Measurements from ENCODE around the gene ZDHHC8.

ZDHHC8 gene

DNA sequence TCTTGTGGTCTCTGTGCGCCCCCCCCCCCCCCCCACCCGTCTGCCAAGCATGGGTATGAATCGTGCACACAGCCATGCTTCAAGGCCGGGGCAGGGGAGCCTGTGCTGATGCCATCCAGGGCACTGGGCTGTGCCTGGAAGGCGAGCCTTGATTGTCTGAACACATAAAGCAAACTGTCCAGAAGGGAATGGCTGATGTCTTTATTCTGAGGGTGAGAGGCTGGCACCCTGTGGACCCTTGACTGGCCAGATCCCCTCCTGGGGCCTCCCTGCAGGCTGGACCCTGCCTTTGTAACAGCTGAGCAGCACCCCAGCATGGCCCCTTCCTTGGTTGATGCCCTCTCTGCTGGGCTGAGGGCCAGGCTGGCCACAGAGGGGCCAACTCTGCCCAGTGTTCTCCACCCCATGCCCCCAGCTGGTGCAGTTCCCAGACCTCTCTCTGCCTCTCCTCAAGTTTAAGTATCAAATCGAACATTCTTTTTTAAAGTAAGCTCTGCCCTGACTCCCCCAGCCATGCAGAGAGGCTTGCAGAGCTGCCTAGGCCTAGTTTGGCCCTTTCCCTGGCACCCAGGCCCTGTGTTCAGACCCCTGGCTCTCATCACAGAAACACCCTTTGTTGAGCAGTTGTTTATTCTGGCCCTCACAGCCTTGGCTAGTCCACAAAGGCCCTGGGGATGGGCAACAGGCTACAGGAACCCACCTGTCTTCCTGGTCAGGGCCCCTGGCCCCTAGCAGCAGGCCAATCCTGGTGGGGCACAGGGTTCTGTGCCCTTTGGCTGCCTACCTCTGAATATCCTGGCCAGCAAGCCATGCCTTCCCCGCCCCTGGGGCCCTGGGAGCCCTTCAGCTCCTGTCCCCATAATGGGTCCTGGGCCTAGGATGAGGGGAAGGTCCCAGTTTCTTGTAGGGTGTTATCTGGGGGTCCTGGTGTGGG lies 19.6 kb upstream of the ZDHHC8 start:
- no peak for DNase-seq (ENCODE audit: low read depth)
- H3K4me3 ChIP-seq (ENCODE audit: low read length), result no peak overlapping the region
- TF ChIP-seq, protein P1, sequence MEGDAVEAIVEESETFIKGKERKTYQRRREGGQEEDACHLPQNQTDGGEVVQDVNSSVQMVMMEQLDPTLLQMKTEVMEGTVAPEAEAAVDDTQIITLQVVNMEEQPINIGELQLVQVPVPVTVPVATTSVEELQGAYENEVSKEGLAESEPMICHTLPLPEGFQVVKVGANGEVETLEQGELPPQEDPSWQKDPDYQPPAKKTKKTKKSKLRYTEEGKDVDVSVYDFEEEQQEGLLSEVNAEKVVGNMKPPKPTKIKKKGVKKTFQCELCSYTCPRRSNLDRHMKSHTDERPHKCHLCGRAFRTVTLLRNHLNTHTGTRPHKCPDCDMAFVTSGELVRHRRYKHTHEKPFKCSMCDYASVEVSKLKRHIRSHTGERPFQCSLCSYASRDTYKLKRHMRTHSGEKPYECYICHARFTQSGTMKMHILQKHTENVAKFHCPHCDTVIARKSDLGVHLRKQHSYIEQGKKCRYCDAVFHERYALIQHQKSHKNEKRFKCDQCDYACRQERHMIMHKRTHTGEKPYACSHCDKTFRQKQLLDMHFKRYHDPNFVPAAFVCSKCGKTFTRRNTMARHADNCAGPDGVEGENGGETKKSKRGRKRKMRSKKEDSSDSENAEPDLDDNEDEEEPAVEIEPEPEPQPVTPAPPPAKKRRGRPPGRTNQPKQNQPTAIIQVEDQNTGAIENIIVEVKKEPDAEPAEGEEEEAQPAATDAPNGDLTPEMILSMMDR (IDR thresholded peaks at IDR 0.05; ENCODE audit: insufficient read depth, low read depth, low read length, missing control alignments), result no peak

DNA sequence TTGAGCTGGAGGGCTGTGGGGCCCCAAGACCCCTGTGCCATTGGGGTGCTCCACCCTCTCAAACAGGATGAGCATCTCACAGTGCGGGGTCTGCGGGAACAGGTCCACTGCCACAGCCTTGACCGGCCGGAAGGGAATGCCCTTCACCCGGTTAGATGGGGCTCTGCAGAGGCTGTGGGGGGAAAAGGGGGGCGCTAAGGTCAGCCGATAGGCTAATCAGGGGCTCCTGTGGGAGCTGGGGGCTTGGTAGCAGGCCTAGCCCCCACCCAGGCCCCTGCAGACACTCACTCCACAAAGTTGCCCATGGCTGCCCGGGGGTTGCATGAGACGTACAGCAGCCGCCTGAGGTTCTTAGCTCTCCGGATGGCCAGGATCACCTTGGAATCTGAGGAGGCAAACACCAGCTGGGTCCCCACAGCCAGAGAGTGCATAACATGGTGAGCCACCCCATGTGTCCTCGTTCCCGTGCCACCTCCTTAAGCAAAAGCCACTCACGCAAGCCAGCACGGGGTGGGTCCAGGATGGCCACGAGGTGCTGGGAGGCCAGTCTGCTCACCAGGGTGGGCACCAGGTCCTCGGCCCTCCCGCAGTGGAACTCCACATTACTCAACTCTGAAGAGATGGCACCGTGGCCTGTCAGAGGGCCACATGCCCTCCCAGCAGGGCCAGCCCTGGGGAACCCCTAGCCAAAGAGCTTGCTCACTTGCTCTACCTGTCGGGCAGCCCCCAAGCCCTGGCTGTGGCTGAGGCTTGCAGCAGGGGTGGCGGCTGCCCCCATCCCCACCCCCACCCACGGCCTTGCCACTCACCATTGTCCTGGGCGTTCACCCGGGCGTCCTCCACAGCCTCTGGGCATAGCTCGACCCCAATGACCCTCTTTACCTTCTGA lies 18.7 kb upstream of the ZDHHC8 start:
- DNase-seq (ENCODE audit: low read depth), result no peak
- no peak overlapping the region for H3K4me3 ChIP-seq (ENCODE audit: low read length)
- TF ChIP-seq, protein P1 (IDR thresholded peaks at IDR 0.05; ENCODE audit: insufficient read depth, low read depth, low read length, missing control alignments), result no peak

DNA sequence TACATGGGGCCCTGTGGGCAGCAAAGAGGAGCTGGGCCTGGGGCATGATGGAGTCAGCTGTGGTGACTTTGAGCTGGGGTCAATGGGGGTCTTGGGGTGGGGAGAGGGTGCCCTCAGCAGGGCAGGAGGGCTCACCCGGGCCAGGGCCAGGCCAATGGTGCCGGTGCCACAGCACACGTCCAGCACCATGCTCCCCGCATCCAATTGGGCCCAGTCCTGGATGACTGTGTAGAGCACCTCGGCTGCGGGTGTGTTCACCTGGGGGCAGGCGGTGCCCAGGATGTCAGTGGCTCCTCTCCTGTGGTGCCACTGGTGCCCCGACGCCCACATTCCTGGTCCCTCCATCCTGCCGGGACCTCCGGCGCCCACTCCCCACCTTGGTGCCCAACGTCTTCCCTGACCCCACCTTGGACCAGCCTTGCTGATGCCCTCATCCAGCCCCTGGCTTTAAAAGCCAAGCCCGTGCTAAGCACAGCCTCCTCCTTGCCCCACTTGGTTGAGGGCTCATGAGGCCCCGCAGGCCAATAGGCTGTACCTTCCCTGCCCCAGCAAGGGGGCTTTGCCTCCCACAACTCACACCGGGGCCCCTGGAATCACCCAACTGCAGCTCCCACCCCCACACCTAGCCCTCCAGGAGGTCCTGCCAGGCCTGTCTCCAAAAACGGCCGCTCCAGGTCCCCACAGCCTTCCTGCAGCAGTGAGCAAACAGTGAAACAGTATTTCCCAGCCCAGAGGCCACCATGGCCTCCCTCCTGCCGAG lies 17.9 kb upstream of the ZDHHC8 start:
- TF ChIP-seq, protein P1 (IDR thresholded peaks at IDR 0.05; ENCODE audit: insufficient read depth, low read depth, low read length, missing control alignments), result no peak
- H3K4me3 ChIP-seq (ENCODE audit: low read length), result no peak overlapping the region
- DNase-seq (ENCODE audit: low read depth), result no peak

DNA sequence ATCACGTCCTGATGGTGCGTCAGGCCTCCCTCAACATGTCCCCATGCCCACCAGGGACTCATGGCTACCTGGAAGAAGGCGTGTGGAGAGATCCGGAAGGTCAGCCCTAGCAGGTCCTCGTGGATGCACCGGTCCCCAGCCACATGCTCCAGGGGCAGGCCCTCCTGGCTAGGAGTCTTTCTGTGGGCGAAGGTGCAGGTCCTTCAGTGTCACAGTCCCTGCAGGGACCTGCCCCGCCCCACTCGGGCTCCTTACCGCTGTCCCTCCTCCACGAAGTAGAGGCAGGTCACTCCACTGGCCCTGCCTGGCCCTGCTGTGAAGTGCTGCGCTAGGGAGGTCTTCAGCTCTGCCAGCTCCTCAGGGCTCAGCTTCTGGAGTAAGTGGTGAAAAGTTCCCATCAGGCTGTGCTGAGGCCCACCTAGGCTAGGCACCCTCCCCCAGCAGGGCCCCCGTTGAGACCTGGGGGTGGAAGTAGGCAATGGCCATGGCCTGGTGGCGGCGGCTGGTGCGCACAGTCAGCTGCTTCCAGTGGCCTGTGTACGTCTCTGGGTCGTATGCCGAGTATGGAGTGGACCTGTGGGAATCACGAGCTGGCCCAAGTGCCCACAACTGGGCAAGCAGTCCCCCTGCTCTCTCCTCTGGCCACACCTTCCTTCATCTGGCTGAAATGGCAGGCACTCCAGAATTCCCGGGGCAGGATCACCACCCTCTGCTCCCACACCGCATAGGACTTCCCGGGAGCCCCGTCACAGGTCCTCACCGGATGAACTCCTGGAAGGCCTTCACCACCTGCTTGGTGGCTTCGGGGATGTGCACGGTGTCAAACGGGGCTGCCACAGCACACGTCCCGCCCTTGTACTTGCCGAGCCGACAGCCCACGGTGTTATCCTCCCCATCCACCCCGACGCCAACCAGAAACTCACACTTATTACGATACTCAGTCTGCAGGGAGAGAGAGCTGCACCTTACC lies 16.8 kb upstream of the ZDHHC8 start:
- TF ChIP-seq, protein P1 (IDR thresholded peaks at IDR 0.05; ENCODE audit: insufficient read depth, low read depth, low read length, missing control alignments), result no peak
- DNase-seq (ENCODE audit: low read depth), result no peak
- H3K4me3 ChIP-seq (ENCODE audit: low read length), result no peak overlapping the region

DNA sequence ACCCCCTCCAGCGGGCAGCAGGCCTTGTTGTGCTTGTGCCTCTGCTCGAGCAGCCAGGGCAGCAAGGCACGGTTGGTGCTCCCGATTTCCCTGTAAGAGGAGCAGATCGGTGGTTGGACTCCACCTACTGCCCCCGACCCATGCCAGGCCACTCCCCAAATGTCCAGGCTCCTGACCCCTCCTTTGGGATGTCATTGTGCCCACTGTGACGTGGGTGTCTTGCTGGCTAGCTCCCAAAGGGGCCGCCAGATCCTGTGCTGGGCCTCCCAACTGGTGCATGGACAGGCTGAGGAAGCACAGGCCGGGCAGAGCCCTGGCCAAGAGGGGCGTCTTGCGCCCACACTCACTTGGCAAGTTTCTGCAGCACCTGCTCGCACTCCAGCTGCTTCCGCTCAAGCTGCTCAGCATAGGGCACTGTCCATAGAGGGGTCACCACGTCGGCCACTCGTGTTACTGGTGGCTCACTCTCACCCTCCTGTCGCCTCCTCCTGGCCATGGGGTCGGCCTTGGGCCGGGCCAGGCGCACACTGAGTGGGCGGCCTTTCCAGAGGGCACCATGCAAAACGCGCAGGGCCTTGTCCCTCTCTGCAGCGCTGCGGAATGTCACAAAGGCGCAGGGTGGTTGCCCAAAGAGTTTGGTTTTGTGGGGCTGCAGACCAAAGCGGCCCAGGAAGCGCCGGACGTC lies 15.8 kb upstream of the ZDHHC8 start, which contains the start of gene RANBP1:
RANBP1 (plus strand) TSS at position 414 of the 685 bp plus-strand sequence; CDS start at position 495, 81 bp downstream.
- H3K4me3 ChIP-seq (ENCODE audit: low read length), result peak within 1 kb of the TSS; percentile 80
- no peak for DNase-seq (ENCODE audit: low read depth)
- TF ChIP-seq, protein P1 (IDR thresholded peaks at IDR 0.05; ENCODE audit: insufficient read depth, low read depth, low read length, missing control alignments), result no peak

Data from epithelial cell of esophagus (primary cell).